A673 (cell line): ENCODE measurements around the gene SLC35A4.

Experiments used
- CTCF ChIP-seq: fragments of 300-800, 200-600 bp; sonication (generic); conservative IDR thresholded peaks from 2 replicates; pipeline ENCODE4 v1.5.1; 2017; ENCODE audit warnings: low read depth, mild to moderate bottlenecking, antibody characterized with exemption, low read length, moderate library complexity, mixed read lengths
- EZH2 ChIP-seq: fragments of 200-600 bp; sonication (generic); IDR thresholded peaks from 2 replicates; pipeline ENCODE4 v1.6.1; 2017; ENCODE audit warnings: borderline replicate concordance, low read depth, mild to moderate bottlenecking, mixed read lengths, antibody characterized with exemption, low read length; ENCODE audit not compliant: poor library complexity, severe bottlenecking

GRCh38 chr5:140567871-140568270 lies 3.2 kb downstream of the SLC35A4 start:
- no peak for TF ChIP-seq CTCF
- TF ChIP-seq EZH2, result no peak
